Amniotic stem cell (primary cell): Measurements from ENCODE around the gene ERGIC2.
"Not testable (repeated sequence)": the region's sequence is repeated elsewhere in the genome, so short reads cannot be mapped to it uniquely, and the experiment has no call there.

ENCODE experiments used
- DNase-seq: peaks from one replicate; lab custom pipeline; 2025; lab: John Stamatoyannopoulos, UW

Gene ERGIC2, protein sequence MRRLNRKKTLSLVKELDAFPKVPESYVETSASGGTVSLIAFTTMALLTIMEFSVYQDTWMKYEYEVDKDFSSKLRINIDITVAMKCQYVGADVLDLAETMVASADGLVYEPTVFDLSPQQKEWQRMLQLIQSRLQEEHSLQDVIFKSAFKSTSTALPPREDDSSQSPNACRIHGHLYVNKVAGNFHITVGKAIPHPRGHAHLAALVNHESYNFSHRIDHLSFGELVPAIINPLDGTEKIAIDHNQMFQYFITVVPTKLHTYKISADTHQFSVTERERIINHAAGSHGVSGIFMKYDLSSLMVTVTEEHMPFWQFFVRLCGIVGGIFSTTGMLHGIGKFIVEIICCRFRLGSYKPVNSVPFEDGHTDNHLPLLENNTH

DNA sequence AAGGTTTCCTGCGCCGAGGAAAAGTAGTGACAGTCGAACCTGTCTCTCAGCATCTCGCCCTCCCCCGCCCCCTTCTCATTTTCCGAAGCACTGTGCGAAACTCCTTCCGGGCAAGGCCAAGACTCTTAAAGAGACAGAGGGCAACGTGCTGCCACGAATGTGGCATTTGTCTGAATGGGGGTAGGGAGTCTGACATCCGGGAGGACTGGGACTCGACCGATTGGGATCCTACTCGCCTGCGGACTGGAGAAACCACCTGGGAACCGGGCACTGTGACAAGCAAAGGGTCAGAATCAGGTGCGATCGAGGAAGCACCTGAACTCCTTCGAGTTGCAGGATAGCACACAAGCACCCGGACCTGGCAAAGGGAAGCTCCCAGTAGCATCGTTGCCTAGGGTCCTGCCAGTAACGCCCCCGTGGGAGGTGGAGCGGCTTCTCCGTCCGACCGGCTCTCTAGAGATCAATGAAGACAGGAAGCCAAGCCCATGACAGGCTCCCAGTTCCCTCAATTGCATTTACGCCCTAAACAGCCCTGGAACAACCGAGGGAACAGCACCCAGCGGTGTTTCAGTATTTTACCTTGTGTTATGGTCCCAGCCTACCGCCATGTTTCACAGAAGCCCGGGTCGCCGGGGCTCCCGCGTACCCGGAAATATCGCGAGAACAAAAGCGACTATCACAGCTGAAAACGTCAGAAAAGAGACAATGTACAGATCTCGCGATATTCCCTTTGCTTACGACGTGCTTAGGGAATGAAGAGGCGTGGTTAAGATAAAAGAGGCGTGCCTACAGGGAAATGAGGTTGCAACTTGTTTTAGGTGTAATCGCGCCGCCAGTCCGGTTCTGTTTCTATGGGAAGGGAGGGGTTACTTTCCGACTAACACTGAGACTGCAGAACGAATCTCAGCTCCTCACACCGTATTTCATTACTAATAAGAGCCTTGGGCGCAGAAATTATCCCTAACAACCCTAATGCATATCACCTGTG lies at the start of gene ERGIC2:
Gene ERGIC2, minus strand, starts transcription at position 637 of the 988 bp plus-strand sequence. CDS start 9,539 bp downstream, outside the sequence.
- DNase-seq: peak; percentile 98

DNA sequence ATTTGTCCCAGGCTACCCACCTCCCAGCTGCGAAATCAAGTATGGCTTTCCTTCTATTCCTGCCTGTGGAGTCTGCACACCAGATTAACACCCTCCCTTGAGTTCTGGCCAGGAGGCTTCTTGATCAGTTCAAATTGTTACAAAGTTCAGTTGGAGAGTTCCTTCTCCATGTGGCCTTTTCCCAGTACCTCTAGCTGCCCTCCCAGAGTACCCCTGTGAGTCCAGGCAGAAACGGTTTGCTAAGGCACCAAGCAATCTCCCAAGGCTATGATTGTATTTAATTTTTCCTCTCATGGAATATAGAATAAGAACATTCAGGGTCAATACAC lies 49.7 kb upstream of the ERGIC2 start:
- DNase-seq: no peak

DNA sequence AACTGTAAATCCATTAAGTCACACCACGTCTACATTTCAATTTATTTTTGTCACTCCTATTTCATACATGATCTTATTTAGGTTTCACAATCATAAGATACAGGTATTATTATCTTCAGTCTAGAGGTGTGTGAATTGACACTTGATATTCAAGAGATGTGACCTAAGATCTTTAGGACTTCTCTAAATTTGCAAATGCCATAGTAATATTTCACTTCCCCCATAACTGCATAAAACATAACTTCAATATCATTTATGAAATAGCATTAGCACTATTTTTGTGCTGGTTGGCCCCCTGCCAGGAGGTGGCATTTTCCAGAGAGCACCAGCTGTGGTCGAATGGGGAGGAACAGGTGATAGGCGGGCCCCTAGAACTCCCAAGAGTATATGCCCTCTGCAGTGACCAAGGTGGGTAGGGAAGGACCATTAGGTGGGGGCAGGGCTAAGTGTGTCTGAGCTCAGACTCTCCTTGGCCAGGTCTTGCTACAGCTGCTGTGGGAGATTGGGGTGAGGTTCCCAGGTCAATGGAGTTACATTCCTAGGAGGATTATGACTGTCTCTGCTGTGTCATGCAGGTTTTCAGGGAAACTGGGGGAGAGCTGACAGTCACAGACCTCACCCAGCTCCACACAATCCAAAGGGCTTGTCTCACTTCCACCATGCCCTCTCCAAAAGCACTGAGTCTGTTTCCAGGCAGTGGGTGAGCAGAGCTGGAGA lies 49.2 kb upstream of the ERGIC2 start:
- no peak for DNase-seq

DNA sequence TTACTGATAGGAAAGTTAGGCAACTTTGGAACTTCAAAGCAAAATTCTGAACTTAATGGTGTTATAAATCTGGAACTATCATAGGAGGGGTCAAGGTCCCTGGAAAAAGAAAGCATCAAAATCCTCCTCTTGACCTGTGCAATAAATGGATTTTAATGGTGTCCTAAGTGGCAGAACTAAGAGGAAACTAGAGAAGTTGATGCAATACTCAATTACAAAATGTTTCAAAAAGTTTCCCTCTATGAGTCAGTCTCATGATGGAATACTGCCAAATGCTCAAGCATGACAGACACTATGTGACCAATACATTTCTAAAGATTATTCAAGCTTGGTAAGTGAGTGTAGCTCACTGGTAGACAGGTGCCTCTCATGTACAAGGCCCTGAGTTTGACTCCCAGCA lies 47.7 kb upstream of the ERGIC2 start:
- DNase-seq: peak; percentile 31

DNA sequence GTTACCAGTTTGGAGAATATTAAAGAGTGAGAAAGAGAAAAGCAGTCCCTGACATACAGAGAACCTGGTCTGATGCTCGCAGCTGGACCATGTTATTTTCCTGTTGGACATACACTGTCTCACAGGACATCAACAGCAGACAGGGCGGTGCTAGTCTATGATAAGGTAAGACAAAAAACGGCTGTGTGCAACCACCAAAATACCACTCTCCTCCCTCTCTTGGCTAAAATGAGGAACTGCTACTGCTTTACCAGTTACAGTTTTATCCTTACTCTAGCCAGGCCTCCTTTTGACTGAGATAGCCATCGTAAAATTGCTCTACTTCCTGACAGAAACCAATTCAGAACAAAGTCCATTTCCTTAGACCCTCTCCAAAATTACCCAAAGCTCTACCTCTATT lies 47.0 kb upstream of the ERGIC2 start:
- DNase-seq: no peak

DNA sequence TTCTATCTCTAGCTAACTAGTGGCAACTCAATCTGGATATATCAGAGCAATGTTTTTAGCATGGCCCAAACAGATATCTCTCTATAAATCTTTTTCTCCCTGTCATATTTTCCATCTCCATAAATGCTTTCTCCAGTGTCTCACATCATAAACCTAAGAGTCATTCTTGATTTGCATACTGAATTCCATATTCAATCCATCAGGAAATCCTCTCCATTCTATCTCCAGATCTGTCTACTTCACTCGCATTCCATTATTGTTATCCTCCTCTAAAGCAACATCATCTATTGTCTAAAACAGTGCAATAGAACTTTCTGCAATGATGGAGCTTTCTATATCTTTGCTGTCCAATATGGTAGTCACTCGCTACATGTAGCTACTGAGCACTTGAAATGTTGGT lies 45.5 kb upstream of the ERGIC2 start:
- no peak for DNase-seq

DNA sequence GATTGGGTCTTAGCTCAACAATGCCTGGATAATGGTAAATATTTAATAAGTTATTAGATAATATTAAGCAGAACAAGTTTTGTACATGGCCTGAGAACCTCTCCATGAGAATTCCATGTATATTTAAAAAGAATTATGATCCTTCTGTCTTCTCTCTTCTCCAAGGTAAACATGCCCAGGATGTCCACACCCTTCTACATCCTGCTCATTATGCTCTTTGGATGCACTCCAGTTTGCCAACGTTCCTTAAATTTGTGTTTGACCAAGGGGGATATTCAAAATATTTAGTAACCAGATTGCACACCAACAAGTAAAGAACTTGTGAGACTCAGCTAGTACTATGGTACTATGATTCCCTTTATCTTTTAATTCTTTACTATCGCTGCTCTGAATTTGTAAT lies 44.8 kb upstream of the ERGIC2 start:
- no peak for DNase-seq

DNA sequence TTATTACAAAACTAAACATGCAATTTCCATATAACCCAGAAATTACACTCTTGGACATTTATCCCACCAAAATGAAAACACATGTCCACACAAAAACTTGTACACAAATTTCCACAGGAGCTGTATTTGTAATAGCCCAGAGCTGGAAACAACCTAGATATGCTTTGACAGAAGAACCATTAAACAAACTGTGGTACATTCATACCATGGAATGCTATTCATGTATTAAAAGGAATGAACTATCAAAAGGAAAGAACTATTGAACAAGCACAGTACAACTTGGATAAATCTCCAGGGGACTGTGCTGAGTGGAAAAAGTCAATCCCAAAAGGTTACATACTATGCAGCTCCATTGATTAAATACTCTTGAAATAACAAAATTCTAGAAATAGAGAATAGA lies 35.8 kb upstream of the ERGIC2 start:
- DNase-seq: no peak

DNA sequence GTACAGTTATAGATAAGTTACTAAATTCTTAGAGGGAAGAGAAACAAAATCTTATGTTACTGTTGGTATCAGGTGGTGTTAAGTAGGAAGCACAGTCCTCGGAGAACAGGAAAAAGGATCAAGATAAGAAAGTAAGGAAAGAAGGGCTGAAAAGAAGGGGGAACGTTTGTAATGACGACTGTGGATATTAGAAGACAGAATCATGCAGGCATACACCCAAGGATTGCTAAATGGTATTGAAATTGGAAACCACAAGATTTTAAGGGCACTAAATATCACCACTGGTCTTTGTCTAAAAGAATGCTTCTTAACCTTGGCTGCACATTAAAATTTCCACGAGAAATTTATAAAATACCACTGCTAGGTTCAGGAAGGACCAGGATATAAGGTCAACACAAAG lies 34.1 kb upstream of the ERGIC2 start:
- DNase-seq: no peak

DNA sequence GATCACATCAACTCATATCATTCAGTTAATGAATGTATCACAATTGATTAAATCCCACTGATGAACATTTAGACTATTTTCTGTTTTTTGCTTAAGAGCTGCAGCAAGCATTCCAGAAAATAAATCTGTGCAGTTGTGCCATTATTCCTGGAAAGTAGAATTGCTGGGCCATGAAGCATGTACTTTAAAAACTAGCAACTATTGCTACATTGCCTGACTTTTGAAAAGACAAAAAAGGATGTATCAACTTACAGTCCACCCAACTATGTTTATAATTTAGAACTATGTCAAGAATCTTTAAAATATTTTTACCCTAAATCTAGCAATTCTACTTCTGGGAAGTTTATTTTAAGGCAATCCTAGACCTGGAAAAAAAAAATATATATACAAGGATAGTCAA lies 33.4 kb upstream of the ERGIC2 start:
- DNase-seq: no peak

DNA sequence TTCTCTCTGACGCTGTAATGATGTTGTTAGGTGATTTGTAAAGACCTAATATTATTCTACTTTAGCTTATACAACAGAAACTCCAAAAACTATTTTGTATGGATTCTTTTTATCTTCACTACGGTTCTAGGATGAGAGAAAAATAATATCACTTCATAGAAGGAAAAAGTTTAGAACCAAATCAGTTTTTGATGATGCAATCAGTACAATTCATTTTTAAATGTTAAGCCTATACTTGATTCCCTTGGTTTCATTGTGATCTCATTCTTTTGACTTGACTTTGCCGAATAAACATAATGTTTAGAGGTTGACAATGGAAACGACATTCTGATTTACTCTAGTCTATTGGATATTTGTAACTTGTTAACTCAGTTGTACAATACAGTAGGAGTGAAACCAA lies 24.6 kb upstream of the ERGIC2 start:
- DNase-seq: no peak

DNA sequence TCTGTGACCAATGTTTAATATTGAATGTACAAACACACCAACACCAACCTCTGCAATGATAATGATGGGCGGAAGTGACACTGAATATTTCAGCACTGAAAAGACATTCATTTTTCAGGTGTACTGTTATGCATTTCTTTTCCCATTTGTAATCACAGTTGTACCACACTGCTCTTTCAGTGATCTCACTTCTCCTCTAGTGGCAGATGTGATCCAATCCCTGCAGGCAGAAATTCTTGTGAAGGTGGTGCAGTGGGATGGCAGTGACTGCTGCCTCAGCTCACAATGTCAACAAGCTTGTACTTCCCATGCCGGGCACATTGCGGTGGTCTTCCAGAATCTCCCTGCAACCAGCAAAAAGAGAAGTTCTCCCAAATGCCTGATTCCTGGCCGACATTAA lies 23.0 kb upstream of the ERGIC2 start:
- no peak for DNase-seq

DNA sequence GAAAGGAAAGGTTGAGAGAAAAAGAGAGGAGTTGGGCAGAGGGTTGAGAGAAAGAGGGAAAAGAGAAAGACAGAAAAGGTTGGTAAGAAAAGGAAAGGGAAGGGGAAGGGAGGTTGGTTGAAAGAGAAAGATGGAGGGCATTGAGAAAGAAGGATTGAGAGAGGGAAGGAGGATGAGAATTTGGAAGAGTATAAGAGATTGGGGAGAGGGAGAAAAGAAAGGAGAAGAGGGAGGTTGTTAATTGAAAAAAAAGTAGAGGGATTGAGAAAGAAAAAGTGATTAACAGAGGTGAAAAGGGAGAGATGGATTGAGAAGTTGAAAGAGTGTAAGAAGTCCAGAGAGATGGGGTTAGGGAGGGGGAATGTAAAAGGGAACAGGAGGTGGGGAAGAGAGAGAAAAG lies 21.5 kb upstream of the ERGIC2 start:
- no peak for DNase-seq

DNA sequence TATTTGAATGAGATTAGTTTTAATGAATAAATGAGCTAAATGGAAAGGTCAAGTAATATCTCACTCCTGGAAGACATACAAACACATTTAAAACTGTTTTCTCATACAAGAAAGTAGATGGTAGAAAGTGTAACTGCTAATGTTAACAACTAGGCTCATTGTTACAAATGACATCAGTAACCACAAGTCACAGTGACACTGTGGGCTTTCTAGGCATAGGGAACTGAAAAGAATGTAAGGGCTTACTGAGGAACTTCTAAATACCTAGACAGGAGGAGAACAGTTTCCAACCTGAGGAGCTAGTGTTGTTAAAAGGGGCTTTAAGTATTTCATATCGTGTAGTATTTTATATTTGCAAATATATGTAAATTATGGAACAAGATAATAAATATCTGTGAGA lies 17.5 kb upstream of the ERGIC2 start:
- DNase-seq: no peak

DNA sequence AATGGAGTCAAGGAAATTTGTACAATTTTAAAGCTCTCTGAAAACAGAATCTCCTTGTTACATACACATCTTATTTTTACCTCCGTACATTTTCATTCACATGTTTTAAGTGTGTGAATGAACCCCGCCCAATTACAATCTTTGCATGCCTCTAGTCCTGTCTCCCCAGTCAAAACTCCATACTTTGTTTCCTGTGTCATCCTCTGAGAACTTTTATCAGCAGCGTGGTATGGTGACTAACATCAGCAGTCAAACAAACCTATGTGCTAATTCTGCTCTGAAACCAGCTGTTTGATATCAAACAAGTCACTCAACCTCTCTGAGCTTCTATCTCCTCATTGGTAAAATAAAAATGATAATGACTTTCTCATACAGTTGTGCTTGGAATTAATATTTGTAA lies 15.8 kb upstream of the ERGIC2 start:
- DNase-seq: no peak

DNA sequence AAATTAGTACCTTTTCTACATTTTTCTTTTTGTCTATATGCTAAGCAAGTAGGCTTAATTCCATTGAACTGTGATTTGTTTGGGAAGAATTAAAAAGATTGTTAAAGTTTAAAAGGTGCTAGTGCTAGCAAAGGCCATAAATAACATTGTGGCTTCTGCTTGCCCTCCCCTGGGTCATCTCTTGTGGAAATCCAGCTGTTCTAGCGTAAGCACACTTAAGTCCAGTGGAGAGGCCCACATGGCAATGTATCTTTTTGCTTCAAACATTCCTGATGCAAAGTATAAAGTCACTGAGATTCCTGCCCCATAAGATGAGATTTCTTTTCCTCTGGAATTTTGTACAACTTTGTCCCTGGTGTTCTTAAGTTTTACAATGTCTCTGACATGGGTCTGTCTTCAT lies 14.4 kb upstream of the ERGIC2 start:
- no peak for DNase-seq

DNA sequence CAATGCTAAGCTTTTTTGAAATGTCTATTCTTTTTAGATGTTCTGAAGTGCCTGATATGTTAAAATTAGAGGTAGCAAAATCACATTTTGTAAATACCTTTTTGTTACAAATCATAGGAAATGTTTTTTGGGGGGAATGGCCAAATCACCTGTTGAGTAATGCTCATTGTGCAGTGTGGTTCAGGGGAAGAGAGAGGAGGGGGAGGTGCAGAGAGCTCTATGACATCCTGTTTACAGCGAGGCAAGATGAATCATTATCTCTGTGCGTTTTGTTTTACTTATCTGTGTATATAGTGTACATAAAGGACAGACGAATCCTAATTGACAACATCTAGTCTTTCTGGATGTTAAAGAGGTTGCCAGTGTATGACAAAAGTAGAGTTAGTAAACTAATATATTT lies 9.4 kb upstream of the ERGIC2 start:
- DNase-seq: not testable (repeated sequence)

DNA sequence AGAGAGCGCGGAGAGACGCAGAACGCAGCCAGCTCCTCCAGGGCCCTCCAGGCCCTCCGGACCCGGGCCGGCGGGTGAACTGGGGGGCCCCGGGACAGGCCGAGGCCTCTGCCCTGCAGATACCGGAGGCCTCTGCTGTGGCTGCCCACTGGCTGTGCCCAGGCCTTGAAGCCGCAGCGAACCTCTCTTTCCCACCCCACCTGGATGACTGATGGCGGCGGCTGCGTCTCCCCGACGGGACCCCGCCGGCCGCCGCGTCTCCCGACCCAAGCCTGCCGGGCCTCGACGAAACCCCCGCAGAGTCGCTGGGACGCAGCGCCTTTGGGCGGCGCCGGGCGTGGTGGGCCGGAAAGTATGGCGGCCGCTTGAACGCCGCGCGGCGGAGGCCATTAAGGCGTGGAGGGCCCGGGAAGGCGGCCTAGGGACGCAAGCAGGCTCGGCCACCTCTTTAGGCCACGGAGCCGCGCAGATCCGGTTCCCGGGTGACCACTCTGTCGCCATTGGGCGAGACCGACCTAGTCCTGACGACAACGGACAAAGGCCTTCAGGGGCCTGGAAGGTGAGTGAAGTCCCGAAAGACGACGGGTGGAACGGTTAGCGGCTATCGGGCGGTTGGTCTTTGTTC lies 8.4 kb upstream of the ERGIC2 start:
- DNase-seq: no peak

DNA sequence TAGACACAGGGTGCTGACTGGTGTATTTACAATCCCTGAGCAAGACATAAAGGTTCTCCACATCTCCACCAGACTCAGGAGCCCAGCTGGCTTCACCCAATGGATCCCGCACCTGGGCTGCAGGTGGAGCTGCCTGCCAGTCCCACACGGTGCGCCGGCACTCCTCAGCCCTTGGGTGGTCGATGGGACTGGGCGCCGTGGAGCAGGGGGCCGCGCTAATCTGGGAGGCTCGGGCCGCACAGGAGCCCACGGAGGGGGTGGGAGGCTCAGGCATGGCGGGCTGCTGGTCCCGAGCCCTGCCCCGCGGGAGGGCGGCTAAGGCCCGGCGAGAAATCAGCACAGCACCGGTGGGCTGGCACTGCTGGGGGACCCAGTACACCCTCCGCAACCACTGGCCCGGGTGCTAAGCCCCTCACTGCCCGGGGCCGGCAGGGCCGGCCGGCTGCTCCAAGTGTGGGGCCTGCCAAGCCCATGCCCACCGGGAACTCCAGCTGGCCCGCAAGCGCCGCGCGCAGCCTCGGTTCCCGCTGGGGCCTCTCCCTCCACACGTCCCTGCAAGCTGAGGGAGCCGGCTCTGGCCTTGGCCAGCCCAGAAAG lies 5.2 kb upstream of the ERGIC2 start:
- not testable (repeated sequence) for DNase-seq

DNA sequence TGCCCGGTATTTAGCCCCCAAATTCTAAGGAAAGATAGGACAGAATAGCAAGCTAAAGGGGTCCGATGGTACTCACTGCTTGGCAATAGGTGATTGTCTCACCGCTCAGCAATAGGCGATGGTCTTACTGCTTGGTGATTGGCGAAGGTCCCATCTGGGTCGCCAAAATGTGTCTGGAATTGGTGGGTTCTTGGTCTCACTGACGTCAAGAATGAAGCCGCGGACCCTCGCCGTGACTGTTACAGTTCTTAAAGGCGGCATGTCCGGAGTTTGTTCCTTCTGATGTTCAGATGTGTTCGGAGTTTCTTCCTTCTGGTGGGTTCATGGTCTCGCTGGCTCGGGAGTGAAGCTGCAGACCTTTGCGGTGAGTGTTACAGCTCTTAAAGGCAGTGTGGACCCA lies 4.2 kb upstream of the ERGIC2 start:
- DNase-seq: not testable (repeated sequence)

DNA sequence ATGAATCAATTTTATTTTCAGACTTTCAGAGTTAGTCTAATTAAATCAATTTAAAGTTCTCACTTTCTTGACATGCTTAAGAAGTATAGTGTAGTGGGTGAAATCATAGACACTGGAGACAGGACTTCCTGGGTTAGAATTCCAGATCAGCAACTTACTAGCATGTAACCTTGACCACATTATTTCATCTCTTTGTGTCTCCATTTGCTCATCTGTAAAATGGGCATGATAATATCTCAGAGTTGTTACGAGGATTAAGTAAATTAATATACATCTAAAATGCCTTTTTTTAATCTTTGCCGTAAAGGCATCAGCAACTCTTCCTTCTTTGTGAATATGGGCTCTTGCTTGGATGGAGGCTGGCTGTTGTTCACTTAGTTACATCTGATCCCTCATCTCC lies 1.3 kb upstream of the ERGIC2 start:
- DNase-seq: no peak

DNA sequence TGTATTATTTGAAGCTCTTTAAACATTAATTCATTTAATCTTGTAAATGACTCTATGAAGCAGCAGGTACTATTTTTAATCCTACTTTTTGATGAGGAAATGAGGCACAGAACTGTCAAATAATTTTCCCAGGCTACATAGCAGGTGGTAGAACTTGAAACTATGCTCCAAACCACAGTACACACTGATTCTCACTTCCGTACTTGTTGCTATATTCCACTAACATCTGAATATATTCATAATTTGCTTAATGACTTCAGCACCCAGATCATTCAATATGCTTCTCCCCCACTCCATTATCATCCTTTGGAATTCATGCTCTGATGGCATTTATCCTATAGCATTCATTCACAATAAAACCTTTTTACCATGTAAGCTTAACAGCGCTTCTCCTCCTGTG lies 4.9 kb downstream of the ERGIC2 start:
- no peak for DNase-seq
